ENCODE data around the gene ZNF346. TPM values are rescaled to one million over a fixed set of nuclear protein-coding genes. Genes with fewer than 3 reads are reported as not detected.

The ZNF346 gene
- total and polyA plus RNA-seq, 2 of the 13 experiments (the other 11 are each of a cell fraction or from before 2014, with no cell fraction given), result 8.6 to 19.4 TPM

DNA sequence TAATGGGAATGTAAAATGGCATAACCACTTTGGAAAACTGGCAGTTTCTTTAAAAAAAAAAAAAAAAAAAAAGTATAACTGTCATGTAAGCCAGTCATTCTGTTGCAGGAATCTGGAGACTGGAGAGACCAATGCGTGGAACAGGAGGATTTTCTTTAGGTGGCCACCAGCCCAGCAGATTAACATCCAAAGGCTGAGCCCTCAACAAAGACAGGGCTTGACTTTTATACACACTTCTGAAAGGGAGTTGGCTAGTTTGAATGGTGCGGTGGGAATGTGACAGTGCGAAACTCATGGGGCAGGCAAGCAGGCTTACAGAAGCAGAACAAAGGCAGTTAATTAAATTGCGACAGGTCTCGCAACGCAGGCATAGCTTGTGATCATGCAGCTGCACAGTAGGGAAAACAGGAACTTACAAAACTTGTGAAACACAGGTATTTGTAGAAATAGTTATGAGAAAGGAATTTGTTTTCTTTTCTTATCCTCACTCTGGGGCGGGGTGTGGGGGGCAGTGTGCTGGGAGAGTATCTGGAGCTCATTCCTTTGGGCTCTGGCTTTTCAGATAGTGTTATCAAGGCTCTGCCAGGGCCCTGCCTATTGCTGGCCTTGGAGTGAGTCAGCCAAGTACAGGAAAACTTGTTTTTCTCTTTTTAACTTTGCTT lies 27.9 kb upstream of the ZNF346 start:
- Histone ChIP-seq H3K36me3 (replicated peaks in 1 of 2; ENCODE audit: control insufficient read depth in 1 of 2, insufficient read depth in 2 of 2, low read length in 2 of 2) (no peaks in the 10 kb centered on the region; a peak in 1 of 5 replicates), H3K9me3 (ENCODE audit: low read length) (no peaks in the 10 kb centered on the region), H3K27me3 (ENCODE audit: control insufficient read depth in 1 of 2, insufficient read depth in 2 of 2, low read length in 2 of 2) (no peaks in the 10 kb centered on the region), H3K4me3 (replicated peaks in 1 of 3; ENCODE audit: insufficient read depth in 1 of 3, low read depth in 2 of 3, low read length in 3 of 3) (no peak overlapping the region), H4K20me1 (ENCODE audit: insufficient read depth, low read length) (peaks cover 31% of the 10 kb centered on the region), H3K79me2 (ENCODE audit: insufficient read depth, low read length) (peaks cover 86% of the 10 kb centered on the region), H2AFZ (ENCODE audit: low read length) (no peak overlapping the region), H3K4me1 (ENCODE audit: insufficient read depth, low read length) (peaks cover 46% of the 10 kb centered on the region), H3K9ac (ENCODE audit: insufficient read depth, low read depth, low read length) (no peak overlapping the region), H3K4me2 (ENCODE audit: low read depth, low read length) (no peak overlapping the region), H3K27ac (ENCODE audit: extremely low read length, insufficient read depth, low read length) (peak overlapping the region; percentile 54)
- WGBS (ENCODE audit: low lambda C conversion rate), result 85% methylated on average over 7 of the region's 7 CpGs
- in situ Hi-C loops (cut with HindIII; ENCODE audit: extremely low pct_ligation_motif_present, low pct_unique_long_range_greater_than_20kb), result no loop called here
- FAIRE-seq (peak; percentile 15), ATAC-seq (peak; percentile 87), DNase-seq (ENCODE audit: low spot score) (peak; percentile 87)
- POLR2A ChIA-PET, result interaction anchor here (1.4 kb wide), 1 partner anchor 11 kb away, joined by 10 read pairs; the partner anchor contains the start of gene UIMC1
- CTCF ChIA-PET (ENCODE audit: low intra/inter-chr PET ratio, low total read pairs), result no interaction called here
- no TSS peak for BruUV-seq (replicated peaks)
- intact Hi-C loops (cut with micrococcal nuclease; ENCODE audit: unreplicated experiment), result no loop called here
- TF ChIP-seq AHR (CRISPR knock-in tag; IDR thresholded peaks at IDR 0.05) (no peak), NCOA2 (CRISPR knock-in tag; IDR thresholded peaks at IDR 0.05) (peak; percentile 31; the same call in 1 of the 2 replicates), PPARG (CRISPR knock-in tag; conservative IDR thresholded peaks at IDR 0.05) (0 out of 2 replicates have a peak, but pooled peaks have one; percentile 41), YY1 (IDR thresholded peaks at IDR 0.05; ENCODE audit: insufficient read depth, insufficient replicate concordance, low read depth, low read length) (no peak), CREB1 (IDR thresholded peaks at IDR 0.05) (no peak), CREB1 (CRISPR knock-in tag; IDR thresholded peaks at IDR 0.05) (0 out of 2 replicates have a peak, but pooled peaks have one; percentile 30), SOX6 (IDR thresholded peaks at IDR 0.05) (no peak), SOX6 (CRISPR knock-in tag; IDR thresholded peaks at IDR 0.05) (peak; percentile 64), EP300 (IDR thresholded peaks at IDR 0.05; ENCODE audit: low read depth in 2 of 2, low read length in 2 of 2) (peak in 1 of 2 experiments; percentile 26; a peak in 1 of 4 replicates), EP300 (CRISPR knock-in tag; IDR thresholded peaks at IDR 0.05; ENCODE audit: borderline replicate concordance) (peak; percentile 61; the same call in 1 of the 2 replicates), FOXP1 (IDR thresholded peaks at IDR 0.05) (no peak), FOXP1 (CRISPR knock-in tag; IDR thresholded peaks at IDR 0.05) (peak; percentile 52; the same call in 1 of the 2 replicates), PHF20 (CRISPR knock-in tag; IDR thresholded peaks at IDR 0.05) (no peak)
- TF ChIP-seq, protein P1, sequence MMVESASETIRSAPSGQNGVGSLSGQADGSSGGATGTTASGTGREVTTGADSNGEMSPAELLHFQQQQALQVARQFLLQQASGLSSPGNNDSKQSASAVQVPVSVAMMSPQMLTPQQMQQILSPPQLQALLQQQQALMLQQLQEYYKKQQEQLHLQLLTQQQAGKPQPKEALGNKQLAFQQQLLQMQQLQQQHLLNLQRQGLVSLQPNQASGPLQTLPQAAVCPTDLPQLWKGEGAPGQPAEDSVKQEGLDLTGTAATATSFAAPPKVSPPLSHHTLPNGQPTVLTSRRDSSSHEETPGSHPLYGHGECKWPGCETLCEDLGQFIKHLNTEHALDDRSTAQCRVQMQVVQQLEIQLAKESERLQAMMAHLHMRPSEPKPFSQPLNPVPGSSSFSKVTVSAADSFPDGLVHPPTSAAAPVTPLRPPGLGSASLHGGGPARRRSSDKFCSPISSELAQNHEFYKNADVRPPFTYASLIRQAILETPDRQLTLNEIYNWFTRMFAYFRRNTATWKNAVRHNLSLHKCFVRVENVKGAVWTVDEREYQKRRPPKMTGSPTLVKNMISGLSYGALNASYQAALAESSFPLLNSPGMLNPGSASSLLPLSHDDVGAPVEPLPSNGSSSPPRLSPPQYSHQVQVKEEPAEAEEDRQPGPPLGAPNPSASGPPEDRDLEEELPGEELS (CRISPR knock-in tag; IDR thresholded peaks at IDR 0.05), result peak; percentile 49; the same call in 1 of the 2 replicates
- TF ChIP-seq, protein P2, sequence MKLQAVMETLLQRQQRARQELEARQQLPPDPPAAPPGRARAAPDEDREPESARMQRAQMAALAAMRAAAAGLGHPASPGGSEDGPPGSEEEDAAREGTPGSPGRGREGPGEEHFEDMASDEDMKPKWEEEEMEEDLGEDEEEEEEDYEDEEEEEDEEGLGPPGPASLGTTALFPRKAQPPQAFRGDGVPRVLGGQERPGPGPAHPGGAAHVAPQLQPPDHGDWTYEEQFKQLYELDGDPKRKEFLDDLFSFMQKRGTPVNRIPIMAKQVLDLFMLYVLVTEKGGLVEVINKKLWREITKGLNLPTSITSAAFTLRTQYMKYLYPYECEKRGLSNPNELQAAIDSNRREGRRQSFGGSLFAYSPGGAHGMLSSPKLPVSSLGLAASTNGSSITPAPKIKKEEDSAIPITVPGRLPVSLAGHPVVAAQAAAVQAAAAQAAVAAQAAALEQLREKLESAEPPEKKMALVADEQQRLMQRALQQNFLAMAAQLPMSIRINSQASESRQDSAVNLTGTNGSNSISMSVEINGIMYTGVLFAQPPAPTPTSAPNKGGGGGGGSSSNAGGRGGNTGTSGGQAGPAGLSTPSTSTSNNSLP (IDR thresholded peaks at IDR 0.05; ENCODE audit: low read depth, low read length), result no peak
- TF ChIP-seq, protein P3, sequence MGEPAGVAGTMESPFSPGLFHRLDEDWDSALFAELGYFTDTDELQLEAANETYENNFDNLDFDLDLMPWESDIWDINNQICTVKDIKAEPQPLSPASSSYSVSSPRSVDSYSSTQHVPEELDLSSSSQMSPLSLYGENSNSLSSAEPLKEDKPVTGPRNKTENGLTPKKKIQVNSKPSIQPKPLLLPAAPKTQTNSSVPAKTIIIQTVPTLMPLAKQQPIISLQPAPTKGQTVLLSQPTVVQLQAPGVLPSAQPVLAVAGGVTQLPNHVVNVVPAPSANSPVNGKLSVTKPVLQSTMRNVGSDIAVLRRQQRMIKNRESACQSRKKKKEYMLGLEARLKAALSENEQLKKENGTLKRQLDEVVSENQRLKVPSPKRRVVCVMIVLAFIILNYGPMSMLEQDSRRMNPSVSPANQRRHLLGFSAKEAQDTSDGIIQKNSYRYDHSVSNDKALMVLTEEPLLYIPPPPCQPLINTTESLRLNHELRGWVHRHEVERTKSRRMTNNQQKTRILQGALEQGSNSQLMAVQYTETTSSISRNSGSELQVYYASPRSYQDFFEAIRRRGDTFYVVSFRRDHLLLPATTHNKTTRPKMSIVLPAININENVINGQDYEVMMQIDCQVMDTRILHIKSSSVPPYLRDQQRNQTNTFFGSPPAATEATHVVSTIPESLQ (CRISPR knock-in tag; conservative IDR thresholded peaks at IDR 0.05), result no peak
- TF ChIP-seq, protein P4, sequence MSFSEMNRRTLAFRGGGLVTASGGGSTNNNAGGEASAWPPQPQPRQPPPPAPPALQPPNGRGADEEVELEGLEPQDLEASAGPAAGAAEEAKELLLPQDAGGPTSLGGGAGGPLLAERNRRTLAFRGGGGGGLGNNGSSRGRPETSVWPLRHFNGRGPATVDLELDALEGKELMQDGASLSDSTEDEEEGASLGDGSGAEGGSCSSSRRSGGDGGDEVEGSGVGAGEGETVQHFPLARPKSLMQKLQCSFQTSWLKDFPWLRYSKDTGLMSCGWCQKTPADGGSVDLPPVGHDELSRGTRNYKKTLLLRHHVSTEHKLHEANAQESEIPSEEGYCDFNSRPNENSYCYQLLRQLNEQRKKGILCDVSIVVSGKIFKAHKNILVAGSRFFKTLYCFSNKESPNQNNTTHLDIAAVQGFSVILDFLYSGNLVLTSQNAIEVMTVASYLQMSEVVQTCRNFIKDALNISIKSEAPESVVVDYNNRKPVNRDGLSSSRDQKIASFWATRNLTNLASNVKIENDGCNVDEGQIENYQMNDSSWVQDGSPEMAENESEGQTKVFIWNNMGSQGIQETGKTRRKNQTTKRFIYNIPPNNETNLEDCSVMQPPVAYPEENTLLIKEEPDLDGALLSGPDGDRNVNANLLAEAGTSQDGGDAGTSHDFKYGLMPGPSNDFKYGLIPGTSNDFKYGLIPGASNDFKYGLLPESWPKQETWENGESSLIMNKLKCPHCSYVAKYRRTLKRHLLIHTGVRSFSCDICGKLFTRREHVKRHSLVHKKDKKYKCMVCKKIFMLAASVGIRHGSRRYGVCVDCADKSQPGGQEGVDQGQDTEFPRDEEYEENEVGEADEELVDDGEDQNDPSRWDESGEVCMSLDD (CRISPR knock-in tag; IDR thresholded peaks at IDR 0.05; ENCODE audit: borderline replicate concordance), result no peak
